Measurements from ENCODE around the gene GALNT8. TPM values are rescaled to one million over a fixed set of nuclear protein-coding genes. Genes with fewer than 3 reads are reported as not detected.
"Not testable (repeated sequence)": the region's sequence is repeated elsewhere in the genome, so short reads cannot be mapped to it uniquely, and the experiment has no call there.

GALNT8 gene
- total RNA-seq, 6 experiments from 2014 or later = not detected

GRCh38 chr12:4710113-4710512 lies 10.1 kb upstream of the GALNT8 start:
- Mint-ChIP-seq H3K4me3 (no peak overlapping the region), H3K27me3 (ENCODE audit: insufficient read depth) (peaks cover 2% of the 10 kb centered on the region; the same call in 1 of the 2 replicates), H3K27ac (no peak overlapping the region), H3K36me3 (ENCODE audit: low read depth) (no peaks in the 10 kb centered on the region), H3K4me1 (ENCODE audit: low read depth) (no peaks in the 10 kb centered on the region), H3K9me3 (no peaks in the 10 kb centered on the region)
- DNase-seq = no peak
- no peak for TF ChIP-seq CTCF (IDR thresholded peaks at IDR 0.05)

- H3K27me3 Mint-ChIP-seq (ENCODE audit: insufficient read depth) = peaks cover 7% of the 10 kb centered on the region
Measured at GRCh38 chr12:4714879-4715278, 5.3 kb upstream of the GALNT8 start.

GRCh38 chr12:4717806-4718205 lies 2.4 kb upstream of the GALNT8 start:
- peaks cover 24% of the 10 kb centered on the region for H3K27me3 Mint-ChIP-seq (ENCODE audit: insufficient read depth)

More at GRCh38 chr12:4714879-4715278, 5.3 kb upstream of the GALNT8 start:
- Mint-ChIP-seq H3K36me3 (ENCODE audit: low read depth) (no peaks in the 10 kb centered on the region), H3K4me3 (no peak overlapping the region), H3K27ac (no peak overlapping the region), H3K4me1 (ENCODE audit: low read depth) (no peaks in the 10 kb centered on the region), H3K9me3 (no peaks in the 10 kb centered on the region)
- DNase-seq = no peak
- no peak for TF ChIP-seq CTCF (IDR thresholded peaks at IDR 0.05)

GRCh38 chr12:4720637-4720995 lies 416 bp downstream of the GALNT8 start:
- Mint-ChIP-seq H3K36me3 (ENCODE audit: low read depth) (no peaks in the 10 kb centered on the region), H3K4me3 (no peak overlapping the region), H3K27me3 (ENCODE audit: insufficient read depth) (peaks cover 29% of the 10 kb centered on the region), H3K27ac (no peak overlapping the region), H3K4me1 (ENCODE audit: low read depth) (no peaks in the 10 kb centered on the region), H3K9me3 (no peaks in the 10 kb centered on the region)
- DNase-seq = no peak
- TF ChIP-seq CTCF (IDR thresholded peaks at IDR 0.05) = no peak

More at GRCh38 chr12:4717806-4718205, 2.4 kb upstream of the GALNT8 start:
- Mint-ChIP-seq H3K9me3 (no peaks in the 10 kb centered on the region), H3K4me1 (ENCODE audit: low read depth) (no peaks in the 10 kb centered on the region), H3K4me3 (no peak overlapping the region), H3K36me3 (ENCODE audit: low read depth) (no peaks in the 10 kb centered on the region), H3K27ac (no peak overlapping the region)
- no peak for DNase-seq
- no peak for TF ChIP-seq CTCF (IDR thresholded peaks at IDR 0.05)

- H3K9me3 Mint-ChIP-seq; H3K4me3 Mint-ChIP-seq; H3K36me3 Mint-ChIP-seq (ENCODE audit: low read depth); DNase-seq; H3K27ac Mint-ChIP-seq; H3K4me1 Mint-ChIP-seq (ENCODE audit: low read depth): not testable (repeated sequence)
- H3K27me3 Mint-ChIP-seq (ENCODE audit: insufficient read depth) = peaks cover 27% of the 10 kb centered on the region
Measured at GRCh38 chr12:4721587-4721986, 1.4 kb downstream of the GALNT8 start.

- no peak for TF ChIP-seq CTCF (IDR thresholded peaks at IDR 0.05)
- no peaks in the 10 kb centered on the region for H3K36me3 Mint-ChIP-seq (ENCODE audit: low read depth)
- no peaks in the 10 kb centered on the region for H3K9me3 Mint-ChIP-seq
- H3K27me3 Mint-ChIP-seq (ENCODE audit: insufficient read depth) = peaks cover 34% of the 10 kb centered on the region
- H3K4me1 Mint-ChIP-seq (ENCODE audit: low read depth) = no peaks in the 10 kb centered on the region
- no peak for DNase-seq
- H3K4me3 Mint-ChIP-seq = no peak overlapping the region
- no peak overlapping the region for H3K27ac Mint-ChIP-seq
Measured at GRCh38 chr12:4723226-4723625, 3.0 kb downstream of the GALNT8 start.

Data from HFFc6 (cell line).